HepG2 (cell line): ENCODE data around the gene CYB5B. TPM values are rescaled to one million over a fixed set of nuclear protein-coding genes. Genes with fewer than 3 reads are reported as not detected.

Experiments
- CEBPG ChIP-seq: IDR thresholded peaks from 2 replicates; pipeline ENCODE4 v1.6.1; 2016
- DNMT3B ChIP-seq: conservative IDR thresholded peaks from 2 replicates; pipeline ENCODE4 v1.6.1; 2016; ENCODE audit warnings: missing biosample characterization, control low read depth
- ERF ChIP-seq: IDR thresholded peaks from 2 replicates; pipeline ENCODE4 v1.6.1; 2018; ENCODE audit warnings: missing biosample characterization, missing genetic modification reagents
- FOSL2 ChIP-seq: sonication (generic); formaldehyde crosslinking; IDR thresholded peaks from 2 replicates; pipeline ENCODE4 v1.4.0; 2020; ENCODE audit warnings: missing genetic modification reagents
- FOXA1 ChIP-seq, 2 experiments: fragments of 450-650 bp in 1 of 2; sonication (generic) in 1 of 2; formaldehyde crosslinking in 1 of 2; IDR thresholded peaks; 2 replicates each; pipeline versions ENCODE4 v1.4.0 to v1.6.1; 2016 to 2020; ENCODE audit warnings: missing genetic modification reagents in 1 of 2
- FOXA3 ChIP-seq: IDR thresholded peaks from 2 replicates; pipeline ENCODE4 v1.6.1; 2016; ENCODE audit warnings: missing genetic modification reagents, missing compliant biosample characterization
- FOXP1 ChIP-seq, 2 experiments: fragments of 450-650 bp in 1 of 2; IDR thresholded peaks; 2 replicates each; pipeline ENCODE4 v1.6.1; 2017 to 2018; ENCODE audit warnings: antibody characterized with exemption in 1 of 2
- HDAC1 ChIP-seq: sonication (generic); formaldehyde crosslinking; IDR thresholded peaks from 2 replicates; pipeline ENCODE4 v1.5.1; 2020; ENCODE audit warnings: mild to moderate bottlenecking, missing genetic modification reagents
- HDAC6 ChIP-seq: fragments of 200-600 bp; sonication (generic); IDR thresholded peaks from 2 replicates; pipeline ENCODE4 v1.7.0; 2017; ENCODE audit warnings: mild to moderate bottlenecking, antibody characterized with exemption, low read length, low read depth
- IRF2 ChIP-seq: IDR thresholded peaks from 2 replicates; pipeline ENCODE4 v1.6.1; 2018; ENCODE audit warnings: missing genetic modification reagents, missing compliant biosample characterization
- KMT2A ChIP-seq: sonication (generic); formaldehyde crosslinking; IDR thresholded peaks from 2 replicates; pipeline ENCODE4 v1.4.0; 2020; ENCODE audit warnings: missing genetic modification reagents
- TGIF2 ChIP-seq: IDR thresholded peaks from 2 replicates; pipeline ENCODE4 v1.6.1; 2016; ENCODE audit warnings: control low read depth, missing compliant biosample characterization
- ZBTB7A ChIP-seq: sonication (generic); formaldehyde crosslinking; IDR thresholded peaks from 2 replicates; pipeline ENCODE4 v1.8.0; 2022; ENCODE audit warnings: mild to moderate bottlenecking, missing genetic modification reagents
- ZNF138 ChIP-seq: sonication (generic); formaldehyde crosslinking; IDR thresholded peaks from 2 replicates; pipeline ENCODE4 v1.5.0; 2020; ENCODE audit warnings: mild to moderate bottlenecking, low read depth, missing genetic modification reagents
- ZNF614 ChIP-seq: IDR thresholded peaks from 2 replicates; pipeline ENCODE4 v1.6.1; 2018; ENCODE audit warnings: missing biosample characterization, missing genetic modification reagents, inconsistent platforms, borderline replicate concordance
- ZNF644 ChIP-seq: IDR thresholded peaks from 2 replicates; pipeline ENCODE4 v1.6.1; 2016; ENCODE audit warnings: low read depth
- ZSCAN25 ChIP-seq: sonication (generic); formaldehyde crosslinking; IDR thresholded peaks from 2 replicates; pipeline ENCODE4 v1.8.0; 2022; ENCODE audit warnings: mild to moderate bottlenecking, missing genetic modification reagents
- polyA plus RNA-seq, 8 experiments: library from polyadenylated mRNA; depleted of rRNA in 3 of 8; stranded (reverse) in 7 of 8; unstranded in 1 of 8; fragments of >200 nt; fragmentation: Illumina TruSeq in 4 of 8; extraction: Trizol in 4 of 8; gene quantifications; 2 replicates each; pipeline versions ENCODE4 v1.2.1 to v1.2.3, GENCODE V29; 2011 to 2016; ENCODE audit warnings: low read depth in 4 of 8, missing spikeins in 1 of 8, mixed read lengths in 1 of 8; ENCODE audit not compliant: insufficient read depth in 1 of 8
- total RNA-seq, 5 experiments: library from RNA; depleted of rRNA; stranded (reverse); fragments of >200 nt; fragmentation: Illumina TruSeq; extraction: Trizol; gene quantifications; 2 replicates each; pipeline ENCODE4 v1.2.3, GENCODE V29; 2016; ENCODE audit warnings: low read depth in 1 of 5
- TF ChIP-seq, protein P1 (sequence below), 2 experiments: sonication (generic) in 1 of 2; formaldehyde crosslinking in 1 of 2; IDR thresholded peaks; 2 replicates each; pipeline versions ENCODE4 v1.4.0 to v1.6.1; 2016 to 2020; ENCODE audit warnings: borderline replicate concordance in 1 of 2, low read depth in 1 of 2, mild to moderate bottlenecking in 1 of 2, missing genetic modification reagents in 1 of 2
- TF ChIP-seq, protein P2 (sequence below): sonication (generic); formaldehyde crosslinking; IDR thresholded peaks from 2 replicates; pipeline ENCODE4 v1.8.0; 2022; ENCODE audit warnings: mild to moderate bottlenecking, missing genetic modification reagents, moderate library complexity
- TF ChIP-seq, protein P3 (sequence below): sonication (generic); formaldehyde crosslinking; IDR thresholded peaks from 2 replicates; pipeline ENCODE4 v1.5.0; 2020; ENCODE audit warnings: mild to moderate bottlenecking, missing genetic modification reagents, moderate library complexity
- TF ChIP-seq, protein P4 (sequence below): IDR thresholded peaks from 2 replicates; pipeline ENCODE4 v1.6.1; 2016

CYB5B gene
- total and polyA plus RNA-seq, 2 of the 13 experiments (the other 11 are each of a cell fraction or from before 2014, with no cell fraction given) = 234 to 432 TPM

DNA sequence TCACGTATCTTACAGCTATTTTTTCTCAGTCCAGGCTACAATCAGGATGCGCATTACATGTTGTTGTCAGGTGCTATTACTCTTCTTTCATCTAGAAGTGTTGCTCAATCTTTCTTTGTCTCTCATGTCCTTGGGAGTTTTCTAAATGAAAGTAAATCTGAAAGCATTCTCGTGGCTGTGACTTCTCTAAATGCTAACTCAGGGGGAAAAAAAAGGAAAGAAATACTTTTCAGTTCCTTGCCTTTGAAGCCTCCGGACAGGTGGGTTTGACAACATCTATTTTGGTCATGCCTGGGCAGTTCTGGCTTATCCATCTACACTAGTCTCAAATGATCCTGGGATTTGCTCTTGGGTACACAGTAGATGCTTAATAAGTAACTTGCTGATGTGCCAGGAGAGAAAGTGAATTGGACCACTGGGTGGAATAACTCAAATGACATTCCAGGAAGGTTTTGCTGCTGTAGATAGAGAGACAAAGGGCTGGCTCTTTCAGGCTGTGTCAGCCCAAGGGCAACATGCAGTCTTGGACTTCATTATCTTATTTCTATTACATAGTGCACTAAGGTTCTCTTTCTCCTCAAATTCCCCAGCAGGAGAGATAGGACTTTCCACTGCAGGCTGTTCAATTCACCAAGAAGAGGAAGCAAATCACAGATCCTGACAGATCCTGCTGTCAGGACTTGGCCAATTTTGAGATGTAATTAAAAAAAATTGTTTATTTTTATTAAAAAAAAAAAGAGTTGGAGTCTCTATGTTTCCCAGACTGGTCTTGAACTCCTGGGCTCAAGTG lies 77.7 kb downstream of the CYB5B start (continued):
- TF ChIP-seq ZNF644 (CRISPR knock-in tag) = no peak
- TF ChIP-seq HDAC6 = no peak
- no peak for TF ChIP-seq ZBTB7A (CRISPR knock-in tag)
- TF ChIP-seq FOXA3 (CRISPR knock-in tag) = peak; percentile 59
- peak; percentile 41; the same call in 1 of the 2 replicates for TF ChIP-seq ERF (CRISPR knock-in tag)
- TF ChIP-seq, protein P1, sequence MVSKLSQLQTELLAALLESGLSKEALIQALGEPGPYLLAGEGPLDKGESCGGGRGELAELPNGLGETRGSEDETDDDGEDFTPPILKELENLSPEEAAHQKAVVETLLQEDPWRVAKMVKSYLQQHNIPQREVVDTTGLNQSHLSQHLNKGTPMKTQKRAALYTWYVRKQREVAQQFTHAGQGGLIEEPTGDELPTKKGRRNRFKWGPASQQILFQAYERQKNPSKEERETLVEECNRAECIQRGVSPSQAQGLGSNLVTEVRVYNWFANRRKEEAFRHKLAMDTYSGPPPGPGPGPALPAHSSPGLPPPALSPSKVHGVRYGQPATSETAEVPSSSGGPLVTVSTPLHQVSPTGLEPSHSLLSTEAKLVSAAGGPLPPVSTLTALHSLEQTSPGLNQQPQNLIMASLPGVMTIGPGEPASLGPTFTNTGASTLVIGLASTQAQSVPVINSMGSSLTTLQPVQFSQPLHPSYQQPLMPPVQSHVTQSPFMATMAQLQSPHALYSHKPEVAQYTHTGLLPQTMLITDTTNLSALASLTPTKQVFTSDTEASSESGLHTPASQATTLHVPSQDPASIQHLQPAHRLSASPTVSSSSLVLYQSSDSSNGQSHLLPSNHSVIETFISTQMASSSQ (IDR thresholded peaks at IDR 0.05; ENCODE audit: low read depth) = peak; percentile 80
- TF ChIP-seq, protein P1 (CRISPR knock-in tag; IDR thresholded peaks at IDR 0.05; ENCODE audit: borderline replicate concordance) = peak; percentile 78; the same call in 1 of the 2 replicates
- TF ChIP-seq HDAC1 = peak; percentile 57
- no peak for TF ChIP-seq ZNF138 (CRISPR knock-in tag)
- TF ChIP-seq FOXP1 (IDR thresholded peaks at IDR 0.05) = no peak
- peak; percentile 57; the same call in 1 of the 2 replicates for TF ChIP-seq FOXP1 (CRISPR knock-in tag; IDR thresholded peaks at IDR 0.05)
- TF ChIP-seq DNMT3B (CRISPR knock-in tag) = 0 out of 2 replicates have a peak, but pooled peaks have one; percentile 78
- TF ChIP-seq, protein P2, sequence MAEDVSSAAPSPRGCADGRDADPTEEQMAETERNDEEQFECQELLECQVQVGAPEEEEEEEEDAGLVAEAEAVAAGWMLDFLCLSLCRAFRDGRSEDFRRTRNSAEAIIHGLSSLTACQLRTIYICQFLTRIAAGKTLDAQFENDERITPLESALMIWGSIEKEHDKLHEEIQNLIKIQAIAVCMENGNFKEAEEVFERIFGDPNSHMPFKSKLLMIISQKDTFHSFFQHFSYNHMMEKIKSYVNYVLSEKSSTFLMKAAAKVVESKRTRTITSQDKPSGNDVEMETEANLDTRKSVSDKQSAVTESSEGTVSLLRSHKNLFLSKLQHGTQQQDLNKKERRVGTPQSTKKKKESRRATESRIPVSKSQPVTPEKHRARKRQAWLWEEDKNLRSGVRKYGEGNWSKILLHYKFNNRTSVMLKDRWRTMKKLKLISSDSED = no peak
- TF ChIP-seq TGIF2 (CRISPR knock-in tag) = peak; percentile 53; the same call in 1 of the 2 replicates
- TF ChIP-seq FOSL2 (CRISPR knock-in tag) = peak; percentile 51
- no peak for TF ChIP-seq KMT2A (CRISPR knock-in tag)
- TF ChIP-seq IRF2 = peak; percentile 40; the same call in 1 of the 2 replicates
- 0 out of 2 replicates have a peak, but pooled peaks have one; percentile 26 for TF ChIP-seq ZSCAN25 (CRISPR knock-in tag)
- TF ChIP-seq FOXA1 (IDR thresholded peaks at IDR 0.05) = no peak
- peak; percentile 37; the same call in 1 of the 2 replicates for TF ChIP-seq FOXA1 (CRISPR knock-in tag; IDR thresholded peaks at IDR 0.05)
- peak; percentile 61 for TF ChIP-seq ZNF614
- TF ChIP-seq, protein P3, sequence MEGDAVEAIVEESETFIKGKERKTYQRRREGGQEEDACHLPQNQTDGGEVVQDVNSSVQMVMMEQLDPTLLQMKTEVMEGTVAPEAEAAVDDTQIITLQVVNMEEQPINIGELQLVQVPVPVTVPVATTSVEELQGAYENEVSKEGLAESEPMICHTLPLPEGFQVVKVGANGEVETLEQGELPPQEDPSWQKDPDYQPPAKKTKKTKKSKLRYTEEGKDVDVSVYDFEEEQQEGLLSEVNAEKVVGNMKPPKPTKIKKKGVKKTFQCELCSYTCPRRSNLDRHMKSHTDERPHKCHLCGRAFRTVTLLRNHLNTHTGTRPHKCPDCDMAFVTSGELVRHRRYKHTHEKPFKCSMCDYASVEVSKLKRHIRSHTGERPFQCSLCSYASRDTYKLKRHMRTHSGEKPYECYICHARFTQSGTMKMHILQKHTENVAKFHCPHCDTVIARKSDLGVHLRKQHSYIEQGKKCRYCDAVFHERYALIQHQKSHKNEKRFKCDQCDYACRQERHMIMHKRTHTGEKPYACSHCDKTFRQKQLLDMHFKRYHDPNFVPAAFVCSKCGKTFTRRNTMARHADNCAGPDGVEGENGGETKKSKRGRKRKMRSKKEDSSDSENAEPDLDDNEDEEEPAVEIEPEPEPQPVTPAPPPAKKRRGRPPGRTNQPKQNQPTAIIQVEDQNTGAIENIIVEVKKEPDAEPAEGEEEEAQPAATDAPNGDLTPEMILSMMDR (CRISPR knock-in tag) = no peak
- TF ChIP-seq, protein P4, sequence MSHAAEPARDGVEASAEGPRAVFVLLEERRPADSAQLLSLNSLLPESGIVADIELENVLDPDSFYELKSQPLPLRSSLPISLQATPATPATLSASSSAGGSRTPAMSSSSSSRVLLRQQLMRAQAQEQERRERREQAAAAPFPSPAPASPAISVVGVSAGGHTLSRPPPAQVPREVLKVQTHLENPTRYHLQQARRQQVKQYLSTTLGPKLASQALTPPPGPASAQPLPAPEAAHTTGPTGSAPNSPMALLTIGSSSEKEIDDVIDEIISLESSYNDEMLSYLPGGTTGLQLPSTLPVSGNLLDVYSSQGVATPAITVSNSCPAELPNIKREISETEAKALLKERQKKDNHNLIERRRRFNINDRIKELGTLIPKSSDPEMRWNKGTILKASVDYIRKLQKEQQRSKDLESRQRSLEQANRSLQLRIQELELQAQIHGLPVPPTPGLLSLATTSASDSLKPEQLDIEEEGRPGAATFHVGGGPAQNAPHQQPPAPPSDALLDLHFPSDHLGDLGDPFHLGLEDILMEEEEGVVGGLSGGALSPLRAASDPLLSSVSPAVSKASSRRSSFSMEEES (CRISPR knock-in tag) = peak; percentile 77
- peak; percentile 92 for TF ChIP-seq CEBPG (CRISPR knock-in tag)
